ENCODE results near the gene TNRC6B. TPM values are rescaled to one million over a fixed set of nuclear protein-coding genes. Genes with fewer than 3 reads are reported as not detected.
"Not testable (repeated sequence)": the region's sequence is repeated elsewhere in the genome, so short reads cannot be mapped to it uniquely, and the experiment has no call there.

TNRC6B gene
- total RNA-seq, 1 donor from 2014 or later = 14.3 TPM

GRCh38 chr22:40211476-40212054, 33.8 kb downstream of the TNRC6B start:
- DNase-seq (ENCODE audit: low read depth in 2 of 2) = no peak

- no peak for DNase-seq (ENCODE audit: low read depth in 2 of 2)
Observed at GRCh38 chr22:40212121-40212520, 34.4 kb downstream of the TNRC6B start.

- peak; percentile 74 to 84 for DNase-seq (ENCODE audit: low read depth in 2 of 2)
Observed at GRCh38 chr22:40213478-40213877, 35.8 kb downstream of the TNRC6B start.

- peak; percentile 27 to 47 for DNase-seq (ENCODE audit: low read depth in 2 of 2)
Observed at GRCh38 chr22:40215266-40215665, 37.5 kb downstream of the TNRC6B start.

- no peak for DNase-seq (ENCODE audit: low read depth in 2 of 2)
Observed at GRCh38 chr22:40216041-40216756, 38.5 kb downstream of the TNRC6B start.

- DNase-seq (ENCODE audit: low read depth in 2 of 2) = no peak
Observed at GRCh38 chr22:40218152-40218551, 40.4 kb downstream of the TNRC6B start.

GRCh38 chr22:40218723-40219294, 41.1 kb downstream of the TNRC6B start:
- DNase-seq (ENCODE audit: low read depth in 2 of 2) = no peak

- DNase-seq (ENCODE audit: low read depth in 2 of 2) = peak; percentile 46 to 57
Observed at GRCh38 chr22:40220316-40221054, 42.8 kb downstream of the TNRC6B start.

- no peak for DNase-seq (ENCODE audit: low read depth in 2 of 2)
Observed at GRCh38 chr22:40221055-40221414, 43.3 kb downstream of the TNRC6B start.

GRCh38 chr22:40222979-40223378, 45.3 kb downstream of the TNRC6B start:
- DNase-seq (ENCODE audit: low read depth in 2 of 2) = not testable (repeated sequence)

GRCh38 chr22:40224702-40225101, 47.0 kb downstream of the TNRC6B start:
- no peak for DNase-seq (ENCODE audit: low read depth in 2 of 2)

- no peak for DNase-seq (ENCODE audit: low read depth in 2 of 2)
Observed at GRCh38 chr22:40226620-40227019, 48.9 kb downstream of the TNRC6B start.

GRCh38 chr22:40231618-40232313, 54.0 kb downstream of the TNRC6B start:
- peak in 1 of 2 donors; percentile 24 for DNase-seq (ENCODE audit: low read depth in 2 of 2)

- DNase-seq (ENCODE audit: low read depth in 2 of 2) = no peak
Observed at GRCh38 chr22:40232624-40233023, 54.9 kb downstream of the TNRC6B start.

- no peak for DNase-seq (ENCODE audit: low read depth in 2 of 2)
Observed at GRCh38 chr22:40233886-40234285, 56.2 kb downstream of the TNRC6B start.

- no peak for DNase-seq (ENCODE audit: low read depth in 2 of 2)
Observed at GRCh38 chr22:40234658-40235057, 56.9 kb downstream of the TNRC6B start.

- DNase-seq (ENCODE audit: low read depth in 2 of 2) = no peak
Observed at GRCh38 chr22:40235308-40235707, 57.6 kb downstream of the TNRC6B start.

- no peak for DNase-seq (ENCODE audit: low read depth in 2 of 2)
Observed at GRCh38 chr22:40236131-40236665, 58.5 kb downstream of the TNRC6B start.

- no peak for DNase-seq (ENCODE audit: low read depth in 2 of 2)
Observed at GRCh38 chr22:40237241-40237640, 59.5 kb downstream of the TNRC6B start.

- no peak for DNase-seq (ENCODE audit: low read depth in 2 of 2)
Observed at GRCh38 chr22:40237788-40238424, 60.2 kb downstream of the TNRC6B start.
